Measurements from ENCODE around the gene MAPK7.

DNA sequence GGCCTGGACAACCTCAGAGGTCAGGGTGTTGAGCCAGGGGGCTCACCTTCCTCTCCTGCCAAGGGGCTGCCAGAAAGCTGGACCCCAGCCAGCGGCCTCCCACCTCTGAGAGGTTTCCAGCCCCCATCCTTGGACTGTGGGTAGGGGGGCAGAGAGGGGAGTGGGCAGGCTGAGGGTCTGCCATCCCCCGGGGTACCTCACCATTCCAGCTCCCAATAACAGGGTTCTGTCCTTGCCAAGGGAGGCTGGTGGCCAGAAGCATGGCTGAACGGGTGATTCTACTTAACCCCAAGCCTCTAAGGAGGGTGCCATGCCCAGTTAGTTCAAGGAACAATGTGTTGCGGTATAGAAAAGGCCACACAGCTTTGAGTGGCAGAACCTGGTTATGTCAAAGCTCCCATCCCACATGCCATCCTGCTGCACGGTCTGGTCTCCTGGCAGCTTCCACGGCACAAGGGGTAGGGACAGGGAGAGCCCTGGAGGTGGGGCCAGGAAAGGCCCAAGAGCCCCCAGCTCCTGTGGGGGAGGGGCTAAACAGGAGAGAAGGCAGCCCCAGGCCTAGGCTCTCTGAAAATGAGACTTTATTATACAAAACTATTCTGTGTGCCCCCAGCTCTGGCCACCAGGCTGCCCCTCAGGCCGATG is 35.6 kb upstream of the MAPK7 start:
- TF ChIP-seq EZH2phosphoT487 (IDR thresholded peaks at IDR 0.05; ENCODE audit: insufficient read depth, low read depth) (no peak), EZH2 (IDR thresholded peaks at IDR 0.05; ENCODE audit: insufficient read depth, poor library complexity, severe bottlenecking) (no peak)

Data from GM23248 (cell line).